ENCODE data around the gene GRHL3. TPM values are rescaled to one million over a fixed set of nuclear protein-coding genes. Genes with fewer than 3 reads are reported as not detected.

Gene GRHL3
- total RNA-seq, 4 donors from 2014 or later: not detected

DNA sequence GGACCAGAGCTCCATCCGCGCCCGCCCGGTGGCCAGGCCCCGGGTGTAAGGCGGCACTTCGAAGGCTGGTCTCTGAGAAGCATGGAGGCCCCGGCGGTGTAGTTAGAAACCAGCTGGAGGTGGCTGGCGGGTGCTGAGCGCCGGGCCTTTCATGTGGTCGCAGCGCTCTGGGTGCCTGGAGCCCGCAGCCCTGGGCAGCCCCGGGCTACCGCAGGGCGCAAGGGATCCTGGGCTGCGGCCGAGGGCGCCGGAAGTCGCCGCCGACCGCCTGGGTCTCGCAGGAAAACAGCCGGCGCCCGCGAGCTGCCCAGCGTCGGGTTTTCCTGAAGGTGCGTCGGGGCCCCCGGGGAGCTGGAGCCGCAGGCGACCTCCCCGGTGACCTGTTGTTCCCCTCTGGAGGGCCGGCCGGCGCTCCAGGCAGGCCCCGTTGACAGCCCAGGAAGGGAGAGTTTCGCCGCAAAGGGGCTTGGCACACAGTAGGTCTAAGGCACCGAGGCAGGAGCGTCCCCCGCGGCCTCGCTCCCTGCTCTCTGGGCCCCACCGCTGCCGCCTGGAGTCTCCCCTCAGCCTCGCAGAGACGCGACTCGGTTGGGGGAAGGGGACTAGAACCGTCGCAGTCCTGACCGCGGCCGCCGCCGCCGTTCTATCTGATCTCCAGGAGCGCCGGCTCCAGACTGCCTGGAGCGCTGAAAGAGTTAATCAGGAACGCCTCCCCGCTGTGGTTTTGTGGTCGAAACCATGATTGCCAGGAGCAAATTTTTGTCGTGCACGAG lies 2.7 kb downstream of the GRHL3 start:
- TF ChIP-seq, protein P1, sequence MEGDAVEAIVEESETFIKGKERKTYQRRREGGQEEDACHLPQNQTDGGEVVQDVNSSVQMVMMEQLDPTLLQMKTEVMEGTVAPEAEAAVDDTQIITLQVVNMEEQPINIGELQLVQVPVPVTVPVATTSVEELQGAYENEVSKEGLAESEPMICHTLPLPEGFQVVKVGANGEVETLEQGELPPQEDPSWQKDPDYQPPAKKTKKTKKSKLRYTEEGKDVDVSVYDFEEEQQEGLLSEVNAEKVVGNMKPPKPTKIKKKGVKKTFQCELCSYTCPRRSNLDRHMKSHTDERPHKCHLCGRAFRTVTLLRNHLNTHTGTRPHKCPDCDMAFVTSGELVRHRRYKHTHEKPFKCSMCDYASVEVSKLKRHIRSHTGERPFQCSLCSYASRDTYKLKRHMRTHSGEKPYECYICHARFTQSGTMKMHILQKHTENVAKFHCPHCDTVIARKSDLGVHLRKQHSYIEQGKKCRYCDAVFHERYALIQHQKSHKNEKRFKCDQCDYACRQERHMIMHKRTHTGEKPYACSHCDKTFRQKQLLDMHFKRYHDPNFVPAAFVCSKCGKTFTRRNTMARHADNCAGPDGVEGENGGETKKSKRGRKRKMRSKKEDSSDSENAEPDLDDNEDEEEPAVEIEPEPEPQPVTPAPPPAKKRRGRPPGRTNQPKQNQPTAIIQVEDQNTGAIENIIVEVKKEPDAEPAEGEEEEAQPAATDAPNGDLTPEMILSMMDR (IDR thresholded peaks at IDR 0.05; ENCODE audit: low read depth): no peak

DNA sequence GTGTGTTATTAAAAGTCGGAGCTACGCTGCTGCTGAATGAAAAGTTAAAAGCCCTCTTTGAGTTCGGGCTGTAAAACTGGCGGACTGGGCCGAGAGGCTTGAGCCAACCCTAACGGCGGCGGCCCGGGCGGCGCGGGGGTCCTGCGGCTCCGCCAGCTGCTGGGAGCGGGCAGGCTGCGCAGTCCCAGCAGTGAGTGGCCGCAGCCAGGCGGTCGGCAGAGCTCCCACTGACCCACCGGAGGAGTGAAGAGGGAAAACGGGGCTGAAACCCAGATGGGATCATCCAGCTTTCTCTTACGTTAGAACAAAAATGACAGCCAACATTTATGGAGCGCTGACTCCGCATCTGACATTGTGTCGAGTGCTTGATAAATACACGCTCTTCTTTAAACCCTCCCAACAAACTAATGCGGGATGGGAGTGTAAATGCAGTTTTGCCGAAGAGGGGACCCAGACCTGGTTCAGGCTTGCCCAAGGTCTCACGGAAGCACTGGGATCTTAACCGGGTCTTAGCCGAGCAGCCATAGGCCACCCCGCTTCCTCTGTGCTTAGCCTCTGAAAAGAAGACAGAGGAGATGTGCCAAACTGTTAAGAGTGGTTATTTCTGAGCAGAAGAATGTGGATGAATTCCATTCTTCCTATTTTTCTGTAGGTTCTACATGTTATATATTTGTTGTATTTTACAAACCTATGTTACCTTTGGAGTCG lies 3.5 kb downstream of the GRHL3 start:
- TF ChIP-seq, protein P1 (IDR thresholded peaks at IDR 0.05; ENCODE audit: low read depth): no peak

DNA sequence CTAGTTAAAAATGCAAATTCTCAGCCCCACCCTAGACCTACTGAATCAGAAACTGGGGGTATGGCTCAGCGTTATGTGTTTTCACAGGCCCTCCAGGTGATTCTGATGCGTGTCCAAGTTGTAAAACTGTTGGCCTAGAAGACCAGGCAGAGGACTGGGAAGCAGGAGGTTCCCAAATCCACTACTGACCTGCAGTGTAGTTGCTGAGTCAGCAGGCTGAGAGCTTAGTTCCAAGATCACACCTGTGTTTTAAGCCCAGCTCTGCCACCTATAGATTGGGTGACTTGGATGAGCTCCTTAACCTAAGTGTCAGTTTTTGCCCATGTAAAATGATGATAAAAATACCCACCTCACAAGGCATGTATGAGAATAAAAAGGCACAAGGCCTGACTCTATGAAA lies 4.1 kb downstream of the GRHL3 start:
- TF ChIP-seq, protein P1 (IDR thresholded peaks at IDR 0.05; ENCODE audit: low read depth): no peak

DNA sequence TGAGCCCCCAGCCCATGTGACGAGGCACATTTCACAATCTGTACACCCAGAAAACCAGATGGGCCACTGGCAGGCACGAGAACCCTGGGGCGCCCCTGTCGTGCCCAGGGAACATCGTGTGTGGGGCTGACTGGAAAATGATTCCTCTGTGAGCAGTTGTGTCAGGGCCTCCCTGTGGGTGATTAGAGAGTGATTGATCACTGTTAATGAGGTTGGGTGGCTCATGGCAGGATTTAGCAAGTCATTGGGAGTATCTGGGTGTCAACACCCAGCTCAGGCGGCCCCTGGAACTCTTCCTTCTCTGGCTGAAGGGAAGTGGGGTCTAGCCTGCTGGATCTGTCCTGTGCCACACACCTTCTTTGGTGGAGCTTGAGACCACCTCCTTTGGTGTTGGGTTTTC lies 5.7 kb downstream of the GRHL3 start:
- TF ChIP-seq, protein P1 (IDR thresholded peaks at IDR 0.05; ENCODE audit: low read depth): no peak

DNA sequence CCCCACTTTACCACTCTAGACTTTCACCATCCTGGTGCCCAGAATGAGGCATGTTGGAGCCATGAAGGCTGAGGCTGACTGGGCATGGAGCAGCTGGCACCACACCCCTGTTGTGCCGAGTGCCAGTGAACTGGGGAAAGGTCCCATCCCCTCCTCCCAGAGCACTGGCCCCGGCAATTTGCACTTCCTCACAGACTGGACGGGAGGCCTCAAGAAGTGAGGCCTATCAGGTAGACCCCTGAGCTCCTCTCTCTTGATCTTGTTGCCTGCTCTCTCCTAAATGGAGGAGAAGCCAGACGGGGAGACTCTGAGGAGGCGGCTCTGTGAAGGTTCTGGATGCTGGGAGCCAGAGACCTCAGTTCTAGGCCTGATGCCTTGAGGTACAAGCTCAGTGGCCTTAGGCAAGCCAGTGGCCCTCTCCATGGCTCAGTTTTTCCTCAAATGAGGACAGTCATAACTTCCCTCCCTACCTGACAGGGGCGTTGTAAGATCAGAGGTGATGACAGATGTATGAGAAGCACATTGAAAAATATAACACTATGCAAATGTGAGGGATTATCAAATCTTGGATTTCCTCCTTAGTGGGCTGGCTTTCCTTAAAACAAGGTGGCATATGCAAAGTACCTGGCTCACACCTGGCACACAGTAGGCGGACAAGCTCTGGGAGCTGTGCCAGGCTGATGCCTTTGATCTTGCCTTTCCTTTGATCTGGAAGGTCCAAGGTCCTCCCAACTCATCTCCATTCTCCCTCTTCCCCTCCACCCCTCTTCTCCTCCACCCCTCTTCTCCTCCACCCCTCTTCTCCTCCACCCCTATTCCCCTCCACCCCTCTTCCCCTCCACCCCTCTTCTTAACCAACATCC lies 6.7 kb downstream of the GRHL3 start:
- TF ChIP-seq, protein P1 (IDR thresholded peaks at IDR 0.05; ENCODE audit: low read depth): no peak

DNA sequence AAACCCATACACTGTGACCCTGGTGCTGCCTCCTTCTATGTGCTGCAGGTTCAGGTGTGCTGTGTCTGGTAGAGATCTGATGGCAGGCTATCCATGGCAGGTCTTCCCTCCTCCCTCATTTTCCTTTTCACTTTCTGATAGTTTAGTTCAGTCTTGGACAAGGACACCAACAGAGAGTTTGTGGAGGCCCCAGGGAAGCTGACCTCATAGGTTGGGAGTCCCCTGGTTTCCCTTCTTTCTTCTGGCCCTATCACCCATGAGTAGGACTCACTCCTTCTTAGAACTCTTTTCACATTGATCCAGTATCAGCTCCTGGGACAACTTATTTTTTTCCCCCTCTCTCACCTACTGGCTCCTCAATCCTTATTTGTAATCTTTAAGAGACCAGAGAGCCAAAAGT lies 8.3 kb downstream of the GRHL3 start:
- TF ChIP-seq, protein P1 (IDR thresholded peaks at IDR 0.05; ENCODE audit: low read depth): no peak

DNA sequence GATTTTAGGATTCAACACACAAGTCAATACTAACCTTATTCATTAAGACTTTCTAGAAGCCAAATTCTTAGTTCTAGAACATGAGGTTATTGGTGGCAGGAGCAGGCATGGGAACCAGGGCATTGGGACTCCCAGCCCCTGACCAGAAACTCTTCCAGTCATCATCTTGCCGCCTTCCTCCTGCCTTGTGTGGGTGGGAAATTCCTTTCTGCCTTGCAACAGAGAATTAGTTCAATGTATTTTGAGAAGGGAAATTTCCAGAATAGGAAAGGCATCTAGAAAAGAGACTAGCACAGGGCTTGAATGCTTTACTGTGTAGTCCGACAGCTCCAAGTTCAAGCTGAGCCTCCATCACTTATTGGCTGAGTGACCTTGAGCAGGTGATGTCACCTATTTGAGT lies 8.7 kb downstream of the GRHL3 start:
- TF ChIP-seq, protein P1 (IDR thresholded peaks at IDR 0.05; ENCODE audit: low read depth): no peak

Measured in subcutaneous adipose tissue (tissue), 4 donors.